ENCODE data around the gene ANKRD62.

Gene ANKRD62

DNA sequence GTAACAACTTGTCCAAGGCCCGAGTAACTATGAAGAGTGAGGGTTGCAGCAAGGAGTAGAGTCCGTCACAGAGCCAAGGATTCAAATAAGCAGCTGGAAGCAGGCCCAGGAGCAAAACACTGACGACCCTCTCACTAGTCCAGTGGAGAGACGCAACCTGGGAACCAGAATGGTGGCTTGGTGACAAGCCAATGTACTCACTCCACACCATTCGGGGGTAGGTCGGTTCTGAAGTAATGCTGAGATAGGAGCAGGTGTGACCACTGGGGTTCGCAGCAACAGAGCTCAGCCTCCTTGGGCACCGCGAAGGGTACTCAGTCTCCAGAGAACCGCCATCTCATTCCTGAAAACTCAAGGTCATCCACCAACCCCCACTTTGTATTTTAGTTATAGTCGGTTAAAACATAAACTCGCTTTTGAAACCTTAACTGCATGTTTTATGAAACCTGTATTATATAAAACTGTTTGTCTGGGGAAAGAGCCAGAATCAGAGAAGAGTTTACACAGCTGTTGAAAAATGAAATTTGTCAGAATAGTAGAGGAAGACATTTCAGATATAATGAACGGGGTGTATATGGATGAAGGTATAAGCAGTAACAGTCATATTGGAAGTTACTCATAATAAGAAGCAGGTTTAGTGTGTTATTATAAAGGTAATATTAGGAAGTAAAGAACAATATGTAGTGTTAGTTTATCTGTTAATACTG lies 8.6 kb downstream of the ANKRD62 start:
- Histone ChIP-seq H3K9me3 (ENCODE audit: insufficient read depth, low read length, severe bottlenecking) (no peaks in the 10 kb centered on the region), H3K4me1 (ENCODE audit: insufficient read depth, low read length) (no peaks in the 10 kb centered on the region), H3K27ac (ENCODE audit: low read length) (no peak overlapping the region), H3K4me2 (ENCODE audit: insufficient read depth, low read length) (no peak overlapping the region), H3K9ac (ENCODE audit: low read depth, low read length) (no peak overlapping the region), H3K27me3 (ENCODE audit: insufficient read depth, low read length, poor library complexity) (peaks cover 16% of the 10 kb centered on the region), H3K36me3 (ENCODE audit: insufficient read depth, low read length) (no peaks in the 10 kb centered on the region), H4K20me1 (ENCODE audit: insufficient read depth, low read length) (no peaks in the 10 kb centered on the region), H3K79me2 (ENCODE audit: insufficient read depth, low read length) (no peaks in the 10 kb centered on the region), H2AFZ (ENCODE audit: low read depth, low read length) (no peak overlapping the region), H3K4me3 (ENCODE audit: low read depth in 1 of 2, low read length in 2 of 2) (no peak overlapping the region)
- TF ChIP-seq EZH2 (IDR thresholded peaks at IDR 0.05; ENCODE audit: borderline replicate concordance, low read depth, low read length, severe bottlenecking): no peak
- TF ChIP-seq, protein P1, sequence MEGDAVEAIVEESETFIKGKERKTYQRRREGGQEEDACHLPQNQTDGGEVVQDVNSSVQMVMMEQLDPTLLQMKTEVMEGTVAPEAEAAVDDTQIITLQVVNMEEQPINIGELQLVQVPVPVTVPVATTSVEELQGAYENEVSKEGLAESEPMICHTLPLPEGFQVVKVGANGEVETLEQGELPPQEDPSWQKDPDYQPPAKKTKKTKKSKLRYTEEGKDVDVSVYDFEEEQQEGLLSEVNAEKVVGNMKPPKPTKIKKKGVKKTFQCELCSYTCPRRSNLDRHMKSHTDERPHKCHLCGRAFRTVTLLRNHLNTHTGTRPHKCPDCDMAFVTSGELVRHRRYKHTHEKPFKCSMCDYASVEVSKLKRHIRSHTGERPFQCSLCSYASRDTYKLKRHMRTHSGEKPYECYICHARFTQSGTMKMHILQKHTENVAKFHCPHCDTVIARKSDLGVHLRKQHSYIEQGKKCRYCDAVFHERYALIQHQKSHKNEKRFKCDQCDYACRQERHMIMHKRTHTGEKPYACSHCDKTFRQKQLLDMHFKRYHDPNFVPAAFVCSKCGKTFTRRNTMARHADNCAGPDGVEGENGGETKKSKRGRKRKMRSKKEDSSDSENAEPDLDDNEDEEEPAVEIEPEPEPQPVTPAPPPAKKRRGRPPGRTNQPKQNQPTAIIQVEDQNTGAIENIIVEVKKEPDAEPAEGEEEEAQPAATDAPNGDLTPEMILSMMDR (IDR thresholded peaks at IDR 0.05; ENCODE audit: borderline replicate concordance, extremely low read depth, low read length, poor library complexity, severe bottlenecking): no peak
- DNase-seq: no peak
- ATAC-seq (ENCODE audit: insufficient read depth, low read depth): no peak

- H3K4me2 ChIP-seq (ENCODE audit: insufficient read depth, low read length): no peak overlapping the region
- H3K27ac ChIP-seq (ENCODE audit: low read length): no peak overlapping the region
- TF ChIP-seq, protein P1 (IDR thresholded peaks at IDR 0.05; ENCODE audit: borderline replicate concordance, extremely low read depth, low read length, poor library complexity, severe bottlenecking): no peak
- no peak for TF ChIP-seq EZH2 (IDR thresholded peaks at IDR 0.05; ENCODE audit: borderline replicate concordance, low read depth, low read length, severe bottlenecking)
- no peaks in the 10 kb centered on the region for H3K4me1 ChIP-seq (ENCODE audit: insufficient read depth, low read length)
- no peak overlapping the region for H2AFZ ChIP-seq (ENCODE audit: low read depth, low read length)
- H3K9ac ChIP-seq (ENCODE audit: low read depth, low read length): no peak overlapping the region
- H3K9me3 ChIP-seq (ENCODE audit: insufficient read depth, low read length, severe bottlenecking): no peaks in the 10 kb centered on the region
- H3K4me3 ChIP-seq (ENCODE audit: low read depth in 1 of 2, low read length in 2 of 2): no peak overlapping the region
- no peaks in the 10 kb centered on the region for H4K20me1 ChIP-seq (ENCODE audit: insufficient read depth, low read length)
- DNase-seq (no peak), ATAC-seq (ENCODE audit: insufficient read depth, low read depth) (no peak)
- H3K79me2 ChIP-seq (ENCODE audit: insufficient read depth, low read length): no peaks in the 10 kb centered on the region
- peaks cover 10% of the 10 kb centered on the region for H3K27me3 ChIP-seq (ENCODE audit: insufficient read depth, low read length, poor library complexity)
- no peaks in the 10 kb centered on the region for H3K36me3 ChIP-seq (ENCODE audit: insufficient read depth, low read length)
Measured at GRCh38 chr18:12106471-12106870, 12.8 kb downstream of the ANKRD62 start.

- H3K9me3 ChIP-seq (ENCODE audit: insufficient read depth, low read length, severe bottlenecking): no peaks in the 10 kb centered on the region
- H3K9ac ChIP-seq (ENCODE audit: low read depth, low read length): no peak overlapping the region
- no peaks in the 10 kb centered on the region for H3K36me3 ChIP-seq (ENCODE audit: insufficient read depth, low read length)
- H4K20me1 ChIP-seq (ENCODE audit: insufficient read depth, low read length): no peaks in the 10 kb centered on the region
- H2AFZ ChIP-seq (ENCODE audit: low read depth, low read length): no peak overlapping the region
- H3K4me3 ChIP-seq (ENCODE audit: low read depth in 1 of 2, low read length in 2 of 2): no peak overlapping the region
- peaks cover 4% of the 10 kb centered on the region for H3K27me3 ChIP-seq (ENCODE audit: insufficient read depth, low read length, poor library complexity)
- H3K27ac ChIP-seq (ENCODE audit: low read length): no peak overlapping the region
- TF ChIP-seq EZH2 (IDR thresholded peaks at IDR 0.05; ENCODE audit: borderline replicate concordance, low read depth, low read length, severe bottlenecking): no peak
- TF ChIP-seq, protein P1 (IDR thresholded peaks at IDR 0.05; ENCODE audit: borderline replicate concordance, extremely low read depth, low read length, poor library complexity, severe bottlenecking): no peak
- no peaks in the 10 kb centered on the region for H3K79me2 ChIP-seq (ENCODE audit: insufficient read depth, low read length)
- ATAC-seq (ENCODE audit: insufficient read depth, low read depth) (no peak), DNase-seq (no peak)
- H3K4me1 ChIP-seq (ENCODE audit: insufficient read depth, low read length): no peaks in the 10 kb centered on the region
- no peak overlapping the region for H3K4me2 ChIP-seq (ENCODE audit: insufficient read depth, low read length)
Measured at GRCh38 chr18:12109836-12110235, 16.2 kb downstream of the ANKRD62 start.

Data from DND-41 (cell line).